ENCODE measurements around the gene MLEC.

DNA sequence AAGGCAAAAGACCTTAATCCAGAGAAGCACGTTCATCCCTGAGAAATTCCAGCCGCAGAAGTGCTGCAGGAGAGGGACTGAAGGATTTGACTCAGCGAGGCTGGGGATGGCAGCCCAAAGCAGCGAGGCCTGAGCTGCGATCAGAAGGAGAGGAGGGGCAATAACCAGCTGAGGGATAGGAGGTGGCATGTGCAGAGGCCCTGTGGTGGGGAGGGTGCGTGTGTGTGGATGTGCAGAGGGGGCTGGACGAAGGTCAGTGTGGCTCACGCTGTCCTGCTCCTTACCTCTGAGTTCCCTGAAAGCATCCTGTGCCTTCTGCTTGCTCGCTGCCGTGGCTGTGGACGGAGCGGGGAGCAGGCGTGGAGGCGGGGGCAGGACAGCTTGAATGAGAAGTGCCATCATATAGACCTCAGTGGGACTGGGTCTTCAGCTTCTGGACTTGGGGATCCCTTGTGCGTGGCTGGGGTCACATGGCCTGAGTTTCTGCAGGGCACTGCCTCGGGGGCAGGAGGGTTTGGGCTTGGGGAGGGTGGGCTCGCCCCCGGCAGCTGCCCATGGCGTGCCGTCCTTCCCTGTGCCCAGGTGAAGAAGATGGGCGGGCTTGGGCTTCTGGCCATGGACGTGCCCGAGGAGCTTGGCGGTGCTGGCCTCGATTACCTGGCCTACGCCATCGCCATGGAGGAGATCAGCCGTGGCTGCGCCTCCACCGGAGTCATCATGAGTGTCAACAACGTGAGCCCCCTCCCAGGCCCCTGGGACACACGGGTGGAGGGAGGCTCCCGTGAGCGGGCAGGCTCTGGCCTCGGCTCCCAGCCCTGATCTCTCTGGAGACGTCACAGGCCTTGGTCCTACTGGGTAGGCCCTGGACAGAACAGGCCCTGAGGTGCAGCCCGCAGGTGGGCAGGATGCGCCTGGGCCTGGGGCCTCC is 49.7 kb downstream of the MLEC start:
- TF ChIP-seq, protein P1, sequence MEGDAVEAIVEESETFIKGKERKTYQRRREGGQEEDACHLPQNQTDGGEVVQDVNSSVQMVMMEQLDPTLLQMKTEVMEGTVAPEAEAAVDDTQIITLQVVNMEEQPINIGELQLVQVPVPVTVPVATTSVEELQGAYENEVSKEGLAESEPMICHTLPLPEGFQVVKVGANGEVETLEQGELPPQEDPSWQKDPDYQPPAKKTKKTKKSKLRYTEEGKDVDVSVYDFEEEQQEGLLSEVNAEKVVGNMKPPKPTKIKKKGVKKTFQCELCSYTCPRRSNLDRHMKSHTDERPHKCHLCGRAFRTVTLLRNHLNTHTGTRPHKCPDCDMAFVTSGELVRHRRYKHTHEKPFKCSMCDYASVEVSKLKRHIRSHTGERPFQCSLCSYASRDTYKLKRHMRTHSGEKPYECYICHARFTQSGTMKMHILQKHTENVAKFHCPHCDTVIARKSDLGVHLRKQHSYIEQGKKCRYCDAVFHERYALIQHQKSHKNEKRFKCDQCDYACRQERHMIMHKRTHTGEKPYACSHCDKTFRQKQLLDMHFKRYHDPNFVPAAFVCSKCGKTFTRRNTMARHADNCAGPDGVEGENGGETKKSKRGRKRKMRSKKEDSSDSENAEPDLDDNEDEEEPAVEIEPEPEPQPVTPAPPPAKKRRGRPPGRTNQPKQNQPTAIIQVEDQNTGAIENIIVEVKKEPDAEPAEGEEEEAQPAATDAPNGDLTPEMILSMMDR (IDR thresholded peaks at IDR 0.05): no peak
- TF ChIP-seq POLR2AphosphoS5 (IDR thresholded peaks at IDR 0.05) (no peak), POLR2A (IDR thresholded peaks at IDR 0.05; ENCODE audit: low read depth) (no peak), EP300 (IDR thresholded peaks at IDR 0.05) (no peak)

Data from esophagus muscularis mucosa (tissue), 4 donors.